M059J (cell line): ENCODE measurements around the gene FBXO24. TPM values are rescaled to one million over a fixed set of nuclear protein-coding genes. Genes with fewer than 3 reads are reported as not detected.

Experiments
- DNase-seq: peaks from one replicate; pipeline ENCODE4 v3.0.0-alpha.2; 2012; ENCODE audit warnings: low read depth
- total RNA-seq: library from RNA; depleted of rRNA; stranded (reverse); fragments of >200 nt; shearing (Covaris generic); gene quantifications from 2 replicates; pipeline ENCODE4 v1.2.3, GENCODE V29; 2014

FBXO24 gene
- total RNA-seq, 1 experiment from 2014 or later, result 0.44 TPM

- DNase-seq, result no peak
These were observed 3.3 kb downstream of the FBXO24 start for GRCh38 chr7:100589341-100589947.

- no peak for DNase-seq
These were observed 4.1 kb downstream of the FBXO24 start for GRCh38 chr7:100590077-100590737.

- DNase-seq, result no peak
These were observed 5.5 kb downstream of the FBXO24 start for GRCh38 chr7:100591596-100591995.

GRCh38 chr7:100595188-100595587 lies 9.1 kb downstream of the FBXO24 start:
- no peak for DNase-seq

GRCh38 chr7:100598425-100598824 lies 12.3 kb downstream of the FBXO24 start:
- DNase-seq, result peak; percentile 35

- DNase-seq, result no peak
These were observed 14.0 kb downstream of the FBXO24 start for GRCh38 chr7:100599911-100600729.

- DNase-seq, result no peak
These were observed 14.6 kb downstream of the FBXO24 start for GRCh38 chr7:100600730-100601038.

- DNase-seq, result peak; percentile 87
These were observed 17.0 kb downstream of the FBXO24 start for GRCh38 chr7:100602889-100603725.

GRCh38 chr7:100603726-100604027 lies 17.5 kb downstream of the FBXO24 start:
- peak; percentile 49 for DNase-seq

GRCh38 chr7:100604028-100604975 lies 18.2 kb downstream of the FBXO24 start:
- DNase-seq, result peak; percentile 82

GRCh38 chr7:100604976-100605911 lies 19.1 kb downstream of the FBXO24 start:
- DNase-seq, result no peak

- no peak for DNase-seq
These were observed 20.2 kb downstream of the FBXO24 start for GRCh38 chr7:100606313-100606712.

- no peak for DNase-seq
These were observed 21.0 kb downstream of the FBXO24 start for GRCh38 chr7:100607111-100607510.

GRCh38 chr7:100609958-100610357 lies 23.8 kb downstream of the FBXO24 start:
- no peak for DNase-seq

GRCh38 chr7:100611983-100612729 lies 26.0 kb downstream of the FBXO24 start, which contains the start of gene MOSPD3:
Gene MOSPD3 (plus strand): TSS chr7:100612540. CDS start chr7:100612792, 252 bp downstream.
- DNase-seq, result peak; percentile 100

- DNase-seq, result no peak
These were observed 26.7 kb downstream of the FBXO24 start for GRCh38 chr7:100612730-100613390.

- DNase-seq, result no peak
These were observed 27.5 kb downstream of the FBXO24 start for GRCh38 chr7:100613412-100614175.
